Dedifferentiated amniotic fluid mesenchymal stem cell (primary cell): ENCODE measurements around the gene TYW3.

Experiments
- DNase-seq: peaks from one replicate; pipeline ENCODE4 v3.0.0-alpha.2; 2016; ENCODE audit errors: extremely low spot score

TYW3 gene

DNA sequence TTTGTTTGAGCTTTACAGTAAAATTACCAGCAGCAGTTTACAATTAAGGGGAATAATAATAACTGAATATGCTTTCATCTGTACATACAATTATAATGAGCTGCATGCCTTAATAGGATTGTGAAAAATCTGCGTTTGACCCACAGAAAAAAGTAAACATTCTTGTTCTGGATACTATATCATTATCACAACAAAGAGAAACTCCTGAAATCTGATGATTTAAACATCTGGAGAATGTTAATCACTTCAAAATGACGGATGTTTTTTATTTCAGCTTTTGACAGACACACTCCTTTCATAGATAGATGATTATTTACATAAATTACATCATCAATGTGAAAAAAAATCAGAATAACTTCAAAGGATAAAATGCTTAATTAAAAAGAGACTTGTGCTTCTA lies 58.5 kb downstream of the TYW3 start:
- no peak for DNase-seq

GRCh38 chr1:74799119-74799657 lies 66.2 kb downstream of the TYW3 start:
- DNase-seq = no peak

DNA sequence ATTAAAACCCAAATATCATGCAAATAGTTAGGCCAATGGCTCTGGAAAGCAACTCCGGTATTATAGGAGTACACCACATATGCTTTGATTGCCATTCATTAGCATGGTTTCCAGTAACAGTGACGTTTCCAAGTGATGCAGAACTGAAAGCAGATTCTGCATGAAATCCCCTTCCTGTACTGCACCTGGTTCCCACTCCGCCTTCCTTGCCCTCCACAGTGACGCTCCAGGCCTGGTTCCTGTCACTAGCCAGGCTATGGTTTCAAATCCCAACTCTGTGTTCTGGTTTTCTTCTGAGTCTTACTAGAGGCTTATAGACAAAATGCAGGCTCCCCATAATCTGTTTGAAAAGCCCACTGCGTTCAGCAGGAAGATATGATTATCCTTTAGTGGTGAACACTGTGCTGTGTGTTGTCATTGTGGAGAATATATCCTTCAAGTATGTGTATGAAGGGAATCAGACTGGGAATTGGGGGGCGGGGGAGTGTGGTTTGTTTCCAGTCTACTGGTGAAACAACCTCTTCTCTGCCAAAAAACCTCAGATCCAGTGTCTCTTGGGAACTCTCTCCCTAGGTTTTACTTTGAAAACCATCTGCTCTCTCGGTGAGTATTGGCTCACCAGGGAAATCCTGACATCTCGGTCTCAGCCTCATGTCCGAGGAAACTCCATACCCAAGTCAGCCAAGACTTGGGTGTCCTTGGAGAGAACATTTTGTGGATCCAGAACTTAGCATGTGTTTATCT lies 78.7 kb downstream of the TYW3 start:
- no peak for DNase-seq

GRCh38 chr1:74812180-74812541 lies 79.2 kb downstream of the TYW3 start:
- no peak for DNase-seq
